Stomach (tissue), 9 donors: ENCODE measurements around the gene TXNDC15. TPM values are rescaled to one million over a fixed set of nuclear protein-coding genes. Genes with fewer than 3 reads are reported as not detected.
A peak's percentile ranks its signal among the peaks of the same experiment; 100 is the strongest.
"Not testable (repeated sequence)": the region's sequence is repeated elsewhere in the genome, so short reads cannot be mapped to it uniquely, and the experiment has no call there.

ENCODE experiments used
- DNase-seq, 2 donors: peaks; one replicate each; pipeline versions ENCODE4 v3.0.0 to v3.0.0-alpha.2; 2013 to 2019
- H3K27ac ChIP-seq, 5 donors: fragments of 200-600 bp in 4 of 5; sonication (generic) in 4 of 5; one replicate each; pipeline ENCODE4 v1.5.1; 2013 to 2019; ENCODE audit warnings: mild to moderate bottlenecking in 1 of 5, moderate library complexity in 1 of 5
- H3K27me3 ChIP-seq, 3 donors: fragments of 200-600 bp; sonication (generic); one replicate each; pipeline ENCODE4 v1.5.1; 2017 to 2019; ENCODE audit warnings: mixed run types in 1 of 3
- H3K36me3 ChIP-seq, 4 donors: fragments of 200-600 bp; sonication (generic); 1 replicate in 3 of 4; 2 replicates in 1 of 4; pipeline ENCODE4 v1.5.1; 2016 to 2019
- H3K4me1 ChIP-seq, 4 donors: fragments of 200-600 bp; sonication (generic); one replicate each; pipeline ENCODE4 v1.5.1; 2016 to 2019
- H3K4me3 ChIP-seq, 4 donors: fragments of 200-600 bp; sonication (generic) in 3 of 4; one replicate each; pipeline ENCODE4 v1.5.1; 2016 to 2019; ENCODE audit warnings: mild to moderate bottlenecking in 1 of 4
- H3K9me3 ChIP-seq, 4 donors: fragments of 200-600 bp; sonication (generic); one replicate each; pipeline ENCODE4 v1.5.1; 2016 to 2019
- EP300 ChIP-seq: sonication (generic); formaldehyde crosslinking; IDR thresholded peaks from one replicate; pipeline ENCODE4 v1.6.1; 2017; ENCODE audit warnings: antibody characterized with exemption
- POLR2A ChIP-seq, 4 donors: fragments of 450-650 bp; IDR thresholded peaks; one replicate each; pipeline ENCODE4 v1.6.1; 2016; ENCODE audit warnings: antibody characterized with exemption in 4 of 4, control low read depth in 2 of 4, mild to moderate bottlenecking in 1 of 4, moderate library complexity in 1 of 4
- POLR2AphosphoS5 ChIP-seq, 3 donors: sonication (generic); formaldehyde crosslinking; IDR thresholded peaks; one replicate each; pipeline ENCODE4 v1.6.1; 2016; ENCODE audit warnings: antibody characterized with exemption in 3 of 3
- WGBS, 5 donors: extraction: QIAGEN DNeasy Blood & Tissue Kit in 3 of 5; methylation state at CpG; one replicate each; pipeline versions ENCODE4 v1.1.5 to v1.1.7; 2013 to 2018; 5-methylcytosine and 5-hydroxymethylcytosine counted together
- intact Hi-C: fragments of 100-400 bp; cut with DNase I; formaldehyde crosslinking; loops from one replicate; pipeline ENCODE4 v1.15.1; 2023; ENCODE audit warnings: low total_unique reads
- polyA plus RNA-seq, 3 donors: library from polyadenylated mRNA; stranded (reverse); fragments of 200-250 nt; gene quantifications; one replicate each; pipeline ENCODE4 v1.2.3, GENCODE V29; 2013
- total RNA-seq, 5 donors: library from RNA; depleted of rRNA; stranded (reverse); fragments of >200 nt; gene quantifications; one replicate each; pipeline versions ENCODE4 v1.1.0 to v1.2.3, GENCODE V29; 2014 to 2016
- TF ChIP-seq, protein P1 (sequence below), 7 experiments: fragments of 450-650 bp in 4 of 7; fragments of 200-600 bp in 3 of 7; sonication (generic) in 3 of 7; IDR thresholded peaks; one replicate each; pipeline ENCODE4 v1.5.1; 2016 to 2019; ENCODE audit warnings: antibody characterized with exemption in 7 of 7, control low read depth in 2 of 7, mild to moderate bottlenecking in 1 of 7
- donor health status: healthy with polysubstance abuse.
- donor health status: Bipolar disorder and iron deficiency.
- donor health status: healthy.

TXNDC15 gene
- total and polyA plus RNA-seq, 8 donors = 15.9 to 221 (median 39.4) TPM

DNA sequence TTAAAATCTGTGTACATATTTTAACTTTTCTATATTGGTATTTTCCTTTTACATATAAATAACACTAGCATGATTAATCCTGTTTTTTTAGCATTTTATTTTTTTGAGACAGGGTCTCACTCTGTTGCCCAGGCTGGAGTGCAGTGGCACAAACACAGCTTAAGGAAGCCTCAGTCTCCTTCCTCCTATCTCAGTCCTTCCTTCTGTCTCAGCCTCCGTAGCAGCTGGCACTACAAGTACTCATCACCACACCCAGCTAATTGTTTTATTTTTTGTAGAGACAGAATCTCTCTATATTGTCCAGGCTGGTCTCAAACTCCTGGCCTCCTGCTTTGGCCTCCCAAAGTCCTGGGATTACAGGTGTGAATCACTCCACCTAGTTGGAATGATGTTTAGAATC lies 29.9 kb upstream of the TXNDC15 start:
- Histone ChIP-seq H3K27ac (no peak overlapping the region), H3K9me3 (no peaks in the 10 kb centered on the region), H3K36me3 (peaks cover 0 to 22% (median 20%) of the 10 kb centered on the region in 4 donors), H3K4me1 (peaks cover 35 to 42% (median 37%) of the 10 kb centered on the region in 4 donors), H3K4me3 (no peak overlapping the region), H3K27me3 (no peaks in the 10 kb centered on the region)
- intact Hi-C loops = loop anchor here (10.0 kb wide), 1 partner anchor 61 kb away; the partner anchor contains the start of gene PCBD2
- no peak for DNase-seq
- TF ChIP-seq POLR2A (IDR thresholded peaks at IDR 0.05) (no peak), EP300 (no peak), POLR2AphosphoS5 (IDR thresholded peaks at IDR 0.05) (no peak)
- TF ChIP-seq, protein P1, sequence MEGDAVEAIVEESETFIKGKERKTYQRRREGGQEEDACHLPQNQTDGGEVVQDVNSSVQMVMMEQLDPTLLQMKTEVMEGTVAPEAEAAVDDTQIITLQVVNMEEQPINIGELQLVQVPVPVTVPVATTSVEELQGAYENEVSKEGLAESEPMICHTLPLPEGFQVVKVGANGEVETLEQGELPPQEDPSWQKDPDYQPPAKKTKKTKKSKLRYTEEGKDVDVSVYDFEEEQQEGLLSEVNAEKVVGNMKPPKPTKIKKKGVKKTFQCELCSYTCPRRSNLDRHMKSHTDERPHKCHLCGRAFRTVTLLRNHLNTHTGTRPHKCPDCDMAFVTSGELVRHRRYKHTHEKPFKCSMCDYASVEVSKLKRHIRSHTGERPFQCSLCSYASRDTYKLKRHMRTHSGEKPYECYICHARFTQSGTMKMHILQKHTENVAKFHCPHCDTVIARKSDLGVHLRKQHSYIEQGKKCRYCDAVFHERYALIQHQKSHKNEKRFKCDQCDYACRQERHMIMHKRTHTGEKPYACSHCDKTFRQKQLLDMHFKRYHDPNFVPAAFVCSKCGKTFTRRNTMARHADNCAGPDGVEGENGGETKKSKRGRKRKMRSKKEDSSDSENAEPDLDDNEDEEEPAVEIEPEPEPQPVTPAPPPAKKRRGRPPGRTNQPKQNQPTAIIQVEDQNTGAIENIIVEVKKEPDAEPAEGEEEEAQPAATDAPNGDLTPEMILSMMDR (IDR thresholded peaks at IDR 0.05) = no peak
- 79 to 100% (median 93%) methylated on average over 1 of the region's 1 CpG for WGBS, 5 donors

DNA sequence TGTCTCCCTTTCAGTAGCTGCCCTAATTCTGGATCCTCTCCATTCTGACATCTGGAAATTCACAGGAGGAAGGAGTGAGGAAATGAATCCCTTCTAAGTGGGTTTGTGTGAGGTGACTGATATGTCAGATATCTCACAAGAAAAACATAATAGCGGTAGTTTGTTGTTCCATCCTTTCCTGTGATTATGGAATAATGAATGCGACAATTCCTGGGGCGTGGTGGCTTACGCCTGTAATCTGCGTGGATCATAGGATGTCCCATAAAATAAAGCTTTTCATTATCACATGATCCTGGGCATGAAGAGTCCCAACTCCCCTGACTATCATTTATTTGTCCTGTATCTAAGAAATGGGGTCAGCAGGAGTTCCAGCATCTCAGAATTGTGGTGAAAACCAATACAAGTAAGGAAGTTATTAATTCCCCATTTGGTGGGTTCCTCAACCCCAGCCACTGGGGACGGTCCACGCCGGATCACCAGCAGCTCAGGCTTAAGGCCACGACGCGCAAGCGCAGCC lies 28.8 kb upstream of the TXNDC15 start:
- 4 to 14% (median 6%) methylated on average over 6 to 12 of the region's 12 CpGs for WGBS, 5 donors
- no peaks in the 10 kb centered on the region for H3K27me3 ChIP-seq
- intact Hi-C loops = loop anchor here (10.0 kb wide), 1 partner anchor 59 kb away; the partner anchor contains the start of gene PCBD2
- TF ChIP-seq POLR2A (IDR thresholded peaks at IDR 0.05) = no peak
- TF ChIP-seq, protein P1 (IDR thresholded peaks at IDR 0.05) = no peak
- TF ChIP-seq EP300 = no peak
- no peak for TF ChIP-seq POLR2AphosphoS5 (IDR thresholded peaks at IDR 0.05)
- H3K9me3 ChIP-seq = no peaks in the 10 kb centered on the region
- H3K27ac ChIP-seq = peak overlapping the region; percentile 94 to 98 (median 96)
- DNase-seq = no peak
- peak overlapping the region; percentile 79 to 95 (median 91) for H3K4me3 ChIP-seq
- peaks cover 2 to 18% (median 16%) of the 10 kb centered on the region in 4 donors for H3K36me3 ChIP-seq
- peaks cover 41 to 49% (median 47%) of the 10 kb centered on the region in 4 donors for H3K4me1 ChIP-seq

DNA sequence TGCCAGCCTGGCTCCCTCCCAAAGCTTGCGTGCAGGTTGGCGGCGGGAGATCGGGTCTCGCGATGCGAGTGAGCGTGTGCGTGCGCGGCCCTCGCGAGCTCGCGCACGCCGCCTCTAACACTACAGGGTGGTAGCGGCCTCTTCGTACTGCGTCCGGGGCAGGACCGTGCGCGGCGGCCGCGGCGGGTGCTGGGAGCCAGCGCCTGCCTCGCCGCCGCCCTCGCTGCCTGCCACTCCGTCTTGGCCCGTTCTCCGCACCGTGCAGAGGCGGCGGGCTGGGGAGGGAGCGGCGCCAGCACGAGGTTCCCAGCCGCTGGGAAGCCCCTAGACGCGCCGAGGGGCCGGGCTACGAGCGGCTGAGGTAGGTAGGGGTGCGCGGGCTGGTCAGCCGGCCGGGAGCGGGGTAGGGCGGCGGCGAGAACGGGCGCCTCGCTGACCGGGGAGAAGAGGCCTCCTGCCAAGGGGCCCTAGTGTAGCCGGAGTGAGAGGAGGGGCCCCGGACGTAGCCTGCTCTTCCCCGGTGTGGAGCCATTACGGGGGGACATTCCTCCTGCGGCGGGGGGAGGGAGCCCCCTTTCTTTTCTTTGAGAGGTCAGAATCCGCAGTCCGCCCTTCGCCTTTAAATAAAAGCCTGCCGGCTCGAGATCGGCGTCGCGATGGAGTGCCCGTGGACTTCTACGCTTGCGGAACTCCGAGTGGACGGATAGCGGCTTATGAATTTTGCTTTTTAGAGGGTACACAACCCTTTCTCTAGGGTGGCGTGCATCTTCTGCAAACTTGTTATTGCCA lies 28.1 kb upstream of the TXNDC15 start, which contains the start of gene C5orf24:
Gene C5orf24, plus strand, starts transcription at position 117 of the 789 bp plus-strand sequence. CDS start 8,933 bp downstream, outside the sequence.
- peaks cover 43 to 56% (median 52%) of the 10 kb centered on the region in 4 donors for H3K4me1 ChIP-seq
- no peaks in the 10 kb centered on the region for H3K27me3 ChIP-seq
- peak in 2 of 4 donors; percentile 51 to 88 for TF ChIP-seq POLR2A (IDR thresholded peaks at IDR 0.05)
- TF ChIP-seq EP300 = no peak
- TF ChIP-seq POLR2AphosphoS5 (IDR thresholded peaks at IDR 0.05) = peak; percentile 92 to 98 (median 98)
- no peaks in the 10 kb centered on the region for H3K9me3 ChIP-seq
- peaks cover 5 to 17% (median 16%) of the 10 kb centered on the region in 4 donors for H3K36me3 ChIP-seq
- peak within 1 kb of the TSS; percentile 94 to 98 (median 96) for H3K27ac ChIP-seq
- WGBS, 5 donors = 0 to 1% (median 0%) methylated on average over 49 to 84 of the region's 84 CpGs
- peak within 1 kb of the TSS; percentile 79 to 95 (median 91) for H3K4me3 ChIP-seq
- intact Hi-C loops = loop anchor here (10.0 kb wide), 1 partner anchor 59 kb away; the partner anchor contains the start of gene PCBD2
- peak; percentile 97 to 99 for DNase-seq

DNA sequence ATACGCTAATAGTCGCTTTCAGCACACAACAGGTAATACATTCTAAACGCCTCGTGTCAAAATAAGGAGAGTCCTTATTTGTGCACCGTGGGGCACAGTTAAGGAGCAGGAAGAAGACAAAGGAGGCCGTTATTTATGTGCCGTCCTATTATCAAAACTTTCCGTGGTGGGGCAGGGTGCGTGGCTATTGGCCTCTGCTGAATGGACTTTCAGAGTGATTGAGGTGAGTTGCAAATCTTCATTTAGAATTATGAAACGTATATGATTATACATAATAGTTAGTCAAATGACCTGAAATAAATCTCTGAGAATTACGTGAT lies 27.6 kb upstream of the TXNDC15 start:
- Histone ChIP-seq H3K27me3 (no peaks in the 10 kb centered on the region), H3K4me3 (peak overlapping the region; percentile 79 to 95 (median 91)), H3K9me3 (no peaks in the 10 kb centered on the region), H3K4me1 (peaks cover 47 to 59% (median 58%) of the 10 kb centered on the region in 4 donors), H3K27ac (peak overlapping the region; percentile 94 to 98 (median 96)), H3K36me3 (peaks cover 5 to 20% (median 16%) of the 10 kb centered on the region in 4 donors)
- 0 to 1% (median 1%) methylated on average over 11 of the region's 11 CpGs for WGBS, 5 donors
- TF ChIP-seq, protein P1 (IDR thresholded peaks at IDR 0.05) = no peak
- no peak for DNase-seq
- intact Hi-C loops = loop anchor here (10.0 kb wide), 1 partner anchor 58 kb away; the partner anchor contains the start of gene PCBD2

DNA sequence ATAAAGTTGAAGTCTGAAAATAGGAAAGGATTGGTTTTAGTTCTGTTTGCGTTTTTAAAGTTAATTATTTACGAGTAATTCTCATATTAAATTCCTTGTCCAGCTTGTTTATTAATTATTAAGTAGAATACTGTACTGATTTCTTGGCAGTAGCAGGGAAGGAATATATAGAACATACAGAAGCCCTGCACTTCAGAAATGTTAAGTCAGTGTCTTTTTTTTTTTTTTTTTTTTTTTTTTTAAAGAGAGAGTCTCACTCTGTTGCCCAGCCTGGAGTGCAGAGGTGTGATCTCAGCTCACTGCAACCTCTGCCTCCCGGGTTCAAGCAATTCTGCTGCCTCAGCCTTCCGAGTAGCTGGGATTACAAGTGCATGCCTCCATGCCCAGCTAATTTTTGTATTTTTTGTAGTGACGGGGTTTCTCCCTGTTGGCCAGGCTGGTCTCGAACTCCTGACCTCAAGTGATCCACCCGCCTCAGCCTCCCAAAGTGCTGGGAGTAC lies 24.7 kb upstream of the TXNDC15 start:
- intact Hi-C loops = loop anchor here (10.0 kb wide), 1 partner anchor 55 kb away; the partner anchor contains the start of gene PCBD2
- H3K27ac ChIP-seq, H3K27me3 ChIP-seq, H3K4me3 ChIP-seq, DNase-seq, H3K9me3 ChIP-seq: not testable (repeated sequence)
- peaks cover 47 to 73% (median 61%) of the 10 kb centered on the region in 4 donors for H3K4me1 ChIP-seq
- 78 to 84% (median 81%) methylated on average over 7 of the region's 7 CpGs for WGBS, 5 donors
- H3K36me3 ChIP-seq = peaks cover 16 to 46% (median 39%) of the 10 kb centered on the region in 4 donors
